ENCODE measurements around the gene GNB3. TPM values are rescaled to one million over a fixed set of nuclear protein-coding genes. Genes with fewer than 3 reads are reported as not detected.

Gene GNB3
- total RNA-seq, 1 experiment from 2014 or later = 8.7 TPM

DNA sequence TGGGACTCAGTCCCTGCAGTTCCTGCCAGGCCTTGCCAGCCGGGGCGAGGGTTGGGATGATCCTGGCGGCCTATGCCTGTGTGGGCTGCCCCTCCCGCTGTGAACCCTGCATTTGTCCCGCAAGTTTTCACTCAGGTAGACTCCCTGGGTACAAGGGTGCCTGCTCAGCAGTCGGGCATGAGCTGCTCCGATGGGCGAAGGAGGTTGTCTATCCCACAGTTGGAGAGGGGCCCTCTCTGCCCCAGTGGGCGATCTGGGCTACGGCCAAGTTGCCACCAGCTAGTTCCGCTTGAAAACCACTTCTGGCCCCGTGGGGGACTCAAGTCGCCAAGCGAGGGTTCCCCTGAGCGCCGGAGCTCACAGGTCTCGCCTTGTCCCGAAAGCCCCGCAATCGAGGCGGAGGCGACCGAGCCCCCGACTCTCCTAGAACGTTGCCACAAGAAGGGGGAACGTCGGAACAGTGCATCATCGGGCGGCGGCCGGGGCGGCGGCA lies 26.2 kb downstream of the GNB3 start:
- Histone ChIP-seq H2AFZ (ENCODE audit: low read depth, low read length, poor library complexity, severe bottlenecking) (no peak overlapping the region), H3K4me2 (ENCODE audit: low read length) (peak overlapping the region; percentile 92), H4K20me1 (ENCODE audit: insufficient read depth) (peaks cover 12% of the 10 kb centered on the region; the same call in 1 of the 2 replicates), H3K79me2 (ENCODE audit: insufficient read depth, low read length) (peaks cover 47% of the 10 kb centered on the region), H3K4me1 (ENCODE audit: control insufficient read depth in 1 of 2, insufficient read depth in 2 of 2, low read length in 2 of 2) (peaks cover 33 to 54% of the 10 kb centered on the region in 2 experiments), H3K9me2 (ENCODE audit: insufficient read depth) (no peaks in the 10 kb centered on the region), H3K9ac (ENCODE audit: low read length) (peak overlapping the region; percentile 99), H3K27ac (ENCODE audit: low read depth, low read length) (peak overlapping the region; percentile 52), H3K36me3 (ENCODE audit: control insufficient read depth in 1 of 2, insufficient read depth in 2 of 2, low read length in 2 of 2) (peaks cover 27 to 52% of the 10 kb centered on the region in 2 experiments; a peak in 3 of 4 replicates), H3K9me3 (ENCODE audit: control insufficient read depth in 1 of 2, insufficient read depth in 1 of 2, low read depth in 1 of 2, low read length in 2 of 2) (no peaks in the 10 kb centered on the region), H3K4me3 (replicated peaks in 1 of 2; ENCODE audit: low read depth in 1 of 2, low read length in 2 of 2) (peak overlapping the region; percentile 97 to 99), H3K27me3 (ENCODE audit: insufficient read depth, low read length) (no peaks in the 10 kb centered on the region)
- ChIA-PET POLR2A (interaction anchor here (0.6 to 10.9 kb wide), 17 partner anchors 14 to 1911 kb away, joined by 3 to 186 read pairs (median 7); partner anchors contain the start of genes C12orf57, CDCA3, COPS7A and MLF2), RAD21 (ENCODE audit: low non-redundant PET in 1 of 2, low total read pairs in 2 of 2, uncharacterized antibody in 2 of 2, unreplicated experiment in 2 of 2) (interaction anchor here in 1 of 2 experiments (0.6 kb wide), 1 partner anchor 291 kb away, joined by 4 read pairs; no protein-coding TSS in a partner anchor), CTCF (no interaction called here)
- ATAC-seq (peak; percentile 10), DNase-seq (ENCODE audit: low read depth, low spot score) (no peak)
- intact Hi-C loops (cut with micrococcal nuclease) = no loop called here
- no TSS peak for BruUV-seq (replicated peaks)
- TF ChIP-seq CEBPB (IDR thresholded peaks at IDR 0.05; ENCODE audit: low read depth) (no peak), TCF7L2 (IDR thresholded peaks at IDR 0.05; ENCODE audit: borderline replicate concordance, extremely low read depth, insufficient read depth, insufficient read length) (no peak)

DNA sequence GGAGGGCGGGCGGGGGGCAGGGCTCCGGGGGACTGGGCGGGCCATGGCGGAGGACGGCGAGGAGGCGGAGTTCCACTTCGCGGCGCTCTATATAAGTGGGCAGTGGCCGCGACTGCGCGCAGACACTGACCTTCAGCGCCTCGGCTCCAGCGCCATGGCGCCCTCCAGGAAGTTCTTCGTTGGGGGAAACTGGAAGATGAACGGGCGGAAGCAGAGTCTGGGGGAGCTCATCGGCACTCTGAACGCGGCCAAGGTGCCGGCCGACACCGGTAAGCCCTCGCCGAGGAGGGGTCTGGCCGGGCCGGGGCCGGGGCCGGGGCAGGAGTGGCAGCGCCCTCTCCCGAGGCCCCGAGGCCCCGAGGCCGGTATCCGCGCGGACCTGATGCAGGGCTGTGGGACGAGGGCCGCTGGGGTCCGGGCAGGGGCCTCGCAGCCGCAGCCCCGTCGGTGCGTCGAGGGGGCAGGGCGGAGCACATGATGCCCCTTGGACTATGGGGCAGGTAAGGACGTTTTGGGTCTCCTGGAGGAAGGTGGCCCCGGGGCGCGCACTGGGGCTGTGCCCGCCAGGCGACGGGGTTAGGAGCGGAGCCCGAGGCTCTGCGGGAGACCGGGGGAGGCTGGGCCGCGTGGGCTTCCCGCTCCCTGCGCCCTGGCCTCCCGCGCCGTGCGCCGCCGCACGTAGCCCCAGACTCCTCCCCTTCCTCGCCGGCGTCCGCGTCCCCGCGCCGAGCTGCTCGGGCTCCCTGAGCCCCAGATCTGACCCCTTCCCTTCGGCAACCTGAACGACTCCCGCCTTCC lies 26.9 kb downstream of the GNB3 start, which contains the start of gene TPI1:
TPI1 (plus strand) TSS at position 119 of the 798 bp plus-strand sequence; CDS start at position 155, 36 bp downstream.
- Histone ChIP-seq H3K79me2 (ENCODE audit: insufficient read depth, low read length) (peaks cover 53% of the 10 kb centered on the region), H3K36me3 (ENCODE audit: control insufficient read depth in 1 of 2, insufficient read depth in 2 of 2, low read length in 2 of 2) (peaks cover 21 to 47% of the 10 kb centered on the region in 2 experiments; a peak in 3 of 4 replicates), H3K9me3 (ENCODE audit: control insufficient read depth in 1 of 2, insufficient read depth in 1 of 2, low read depth in 1 of 2, low read length in 2 of 2) (no peaks in the 10 kb centered on the region), H2AFZ (ENCODE audit: low read depth, low read length, poor library complexity, severe bottlenecking) (no peak within 1 kb of the TSS), H3K4me2 (ENCODE audit: low read length) (peak within 1 kb of the TSS; percentile 92), H3K9ac (ENCODE audit: low read length) (peak within 1 kb of the TSS; percentile 99), H3K27ac (ENCODE audit: low read depth, low read length) (peak within 1 kb of the TSS; percentile 96), H3K9me2 (ENCODE audit: insufficient read depth) (no peaks in the 10 kb centered on the region), H3K4me3 (replicated peaks in 1 of 2; ENCODE audit: low read depth in 1 of 2, low read length in 2 of 2) (peak within 1 kb of the TSS; percentile 97 to 99), H4K20me1 (ENCODE audit: insufficient read depth) (peaks cover 12% of the 10 kb centered on the region; the same call in 1 of the 2 replicates), H3K4me1 (ENCODE audit: control insufficient read depth in 1 of 2, insufficient read depth in 2 of 2, low read length in 2 of 2) (peaks cover 33 to 61% of the 10 kb centered on the region in 2 experiments), H3K27me3 (ENCODE audit: insufficient read depth, low read length) (no peaks in the 10 kb centered on the region)
- ATAC-seq (peak; percentile 73), DNase-seq (ENCODE audit: low read depth, low spot score) (no peak)
- BruUV-seq (replicated peaks) = no TSS peak
- ChIA-PET RAD21 (ENCODE audit: low non-redundant PET in 1 of 2, low total read pairs in 2 of 2, uncharacterized antibody in 2 of 2, unreplicated experiment in 2 of 2) (interaction anchor here in 1 of 2 experiments (0.5 to 0.6 kb wide), 2 partner anchors 80 to 291 kb away, joined by 4 read pairs; no protein-coding TSS in a partner anchor), CTCF (interaction anchor here (1.0 to 2.9 kb wide), 3 partner anchors 16 to 245 kb away, joined by 3 to 26 read pairs (median 7); partner anchors contain the start of genes CDCA3, MLF2 and USP5), POLR2A (interaction anchor here (0.6 to 10.9 kb wide), 19 partner anchors 9 to 1911 kb away, joined by 3 to 186 read pairs (median 7); partner anchors contain the start of genes C12orf57, CDCA3, COPS7A and MLF2)
- intact Hi-C loops (cut with micrococcal nuclease) = no loop called here
- TF ChIP-seq POLR2AphosphoS5 (IDR thresholded peaks at IDR 0.05; ENCODE audit: low read depth, low read length) (peak; percentile 99), EGR1 (IDR thresholded peaks at IDR 0.05; ENCODE audit: low read depth) (no peak), EZH2 (IDR thresholded peaks at IDR 0.05) (no peak), ZFX (IDR thresholded peaks at IDR 0.05) (peak; percentile 88; the same call in 1 of the 2 replicates), EZH2phosphoT487 (IDR thresholded peaks at IDR 0.05; ENCODE audit: borderline replicate concordance) (no peak), SIN3A (IDR thresholded peaks at IDR 0.05; ENCODE audit: low read depth) (no peak), RAD21 (IDR thresholded peaks at IDR 0.05; ENCODE audit: low read depth) (no peak), CBX3 (IDR thresholded peaks at IDR 0.05; ENCODE audit: low read depth) (no peak), FOSL1 (IDR thresholded peaks at IDR 0.05; ENCODE audit: low read depth) (no peak), TCF7L2 (IDR thresholded peaks at IDR 0.05; ENCODE audit: borderline replicate concordance, extremely low read depth, insufficient read depth, insufficient read length) (no peak), POLR2A (IDR thresholded peaks at IDR 0.05; ENCODE audit: borderline replicate concordance, extremely low read depth, insufficient read depth, insufficient read length) (peak; percentile 99), ELF1 (IDR thresholded peaks at IDR 0.05; ENCODE audit: borderline replicate concordance, low read depth) (no peak)
- TF ChIP-seq, protein P1, sequence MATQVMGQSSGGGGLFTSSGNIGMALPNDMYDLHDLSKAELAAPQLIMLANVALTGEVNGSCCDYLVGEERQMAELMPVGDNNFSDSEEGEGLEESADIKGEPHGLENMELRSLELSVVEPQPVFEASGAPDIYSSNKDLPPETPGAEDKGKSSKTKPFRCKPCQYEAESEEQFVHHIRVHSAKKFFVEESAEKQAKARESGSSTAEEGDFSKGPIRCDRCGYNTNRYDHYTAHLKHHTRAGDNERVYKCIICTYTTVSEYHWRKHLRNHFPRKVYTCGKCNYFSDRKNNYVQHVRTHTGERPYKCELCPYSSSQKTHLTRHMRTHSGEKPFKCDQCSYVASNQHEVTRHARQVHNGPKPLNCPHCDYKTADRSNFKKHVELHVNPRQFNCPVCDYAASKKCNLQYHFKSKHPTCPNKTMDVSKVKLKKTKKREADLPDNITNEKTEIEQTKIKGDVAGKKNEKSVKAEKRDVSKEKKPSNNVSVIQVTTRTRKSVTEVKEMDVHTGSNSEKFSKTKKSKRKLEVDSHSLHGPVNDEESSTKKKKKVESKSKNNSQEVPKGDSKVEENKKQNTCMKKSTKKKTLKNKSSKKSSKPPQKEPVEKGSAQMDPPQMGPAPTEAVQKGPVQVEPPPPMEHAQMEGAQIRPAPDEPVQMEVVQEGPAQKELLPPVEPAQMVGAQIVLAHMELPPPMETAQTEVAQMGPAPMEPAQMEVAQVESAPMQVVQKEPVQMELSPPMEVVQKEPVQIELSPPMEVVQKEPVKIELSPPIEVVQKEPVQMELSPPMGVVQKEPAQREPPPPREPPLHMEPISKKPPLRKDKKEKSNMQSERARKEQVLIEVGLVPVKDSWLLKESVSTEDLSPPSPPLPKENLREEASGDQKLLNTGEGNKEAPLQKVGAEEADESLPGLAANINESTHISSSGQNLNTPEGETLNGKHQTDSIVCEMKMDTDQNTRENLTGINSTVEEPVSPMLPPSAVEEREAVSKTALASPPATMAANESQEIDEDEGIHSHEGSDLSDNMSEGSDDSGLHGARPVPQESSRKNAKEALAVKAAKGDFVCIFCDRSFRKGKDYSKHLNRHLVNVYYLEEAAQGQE (IDR thresholded peaks at IDR 0.05; ENCODE audit: low read depth) = no peak
- TF ChIP-seq, protein P2, sequence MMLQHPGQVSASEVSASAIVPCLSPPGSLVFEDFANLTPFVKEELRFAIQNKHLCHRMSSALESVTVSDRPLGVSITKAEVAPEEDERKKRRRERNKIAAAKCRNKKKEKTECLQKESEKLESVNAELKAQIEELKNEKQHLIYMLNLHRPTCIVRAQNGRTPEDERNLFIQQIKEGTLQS (IDR thresholded peaks at IDR 0.05) = no peak

Data from HCT116 (cell line).